ENCODE results near the gene BCL6B. TPM values are rescaled to one million over a fixed set of nuclear protein-coding genes. Genes with fewer than 3 reads are reported as not detected.

The BCL6B gene
- total and polyA plus RNA-seq, 2 of the 4 experiments (the other 2 are of a cell fraction): not detected

- Histone ChIP-seq H3K23ac (ENCODE audit: low read depth, low read length) (no peak overlapping the region), H3K14ac (replicated peaks; ENCODE audit: low read depth, low read length) (no peak overlapping the region), H4K20me1 (ENCODE audit: insufficient read depth, low read length) (no peaks in the 10 kb centered on the region), H3K27ac (ENCODE audit: insufficient read depth, low read length) (no peak overlapping the region), H2BK120ac (ENCODE audit: low read depth, low read length) (no peak overlapping the region), H2BK20ac (ENCODE audit: low read depth, low read length) (no peak overlapping the region), H3K27me3 (ENCODE audit: control insufficient read depth, insufficient read depth, low read length) (peaks cover 10% of the 10 kb centered on the region; the same call in 1 of the 2 replicates), H3K56ac (ENCODE audit: extremely low read depth, insufficient read depth, low read length) (no peak overlapping the region), H4K91ac (ENCODE audit: insufficient read depth, low read depth, low read length) (no peak overlapping the region), H3K79me1 (ENCODE audit: low read depth in 1 of 2, low read length in 2 of 2) (peaks cover 0 to 4% of the 10 kb centered on the region in 2 experiments; a peak in 2 of 4 replicates), H3K4me1 (ENCODE audit: control insufficient read depth, insufficient read depth, low read length) (peaks cover 4% of the 10 kb centered on the region; the same call in 1 of the 2 replicates), H3K4me2 (ENCODE audit: low read depth, low read length) (no peak overlapping the region), H3K36me3 (ENCODE audit: control insufficient read depth, insufficient read depth, low read length) (no peaks in the 10 kb centered on the region), H3K9me1 (ENCODE audit: insufficient read depth, low read length) (no peaks in the 10 kb centered on the region; the same call in 1 of the 2 replicates), H2BK15ac (ENCODE audit: low read depth, low read length) (no peak overlapping the region), H3K9ac (ENCODE audit: low read depth, low read length) (no peak overlapping the region), H4K8ac (ENCODE audit: low read depth in 2 of 2, low read length in 2 of 2) (peak overlapping the region in 1 of 2 experiments; percentile 40; a peak in 1 of 4 replicates), H3K4ac (ENCODE audit: low read depth, low read length) (no peak overlapping the region), H3K4me3 (ENCODE audit: insufficient read depth, low read depth, low read length) (no peak overlapping the region), H3K18ac (ENCODE audit: low read depth, low read length) (no peak overlapping the region), H2AFZ (replicated peaks; ENCODE audit: low read length, poor library complexity) (peak overlapping the region; percentile 95), H2AK9ac (replicated peaks; ENCODE audit: low read depth, low read length, poor library complexity) (no peak overlapping the region), H2AK5ac (ENCODE audit: low read depth, low read length) (no peak overlapping the region; the same call in 1 of the 2 replicates), H4K5ac (ENCODE audit: low read depth, low read length) (no peak overlapping the region), H2BK5ac (ENCODE audit: low read depth, low read length, poor library complexity, severe bottlenecking) (no peak overlapping the region), H3K9me3 (ENCODE audit: control insufficient read depth, insufficient read depth, low read length) (no peaks in the 10 kb centered on the region)
- DNase-seq: no peak
- 90% methylated on average over 2 of the region's 11 CpGs; no CpG with 5 or more reads in 1 of the 2 experiments for WGBS, 2 experiments (ENCODE audit: extremely low coverage in 2 of 2, insufficient read length in 1 of 2)
- intact Hi-C loops (cut with micrococcal nuclease): loop anchor here (5.0 kb wide), 1 partner anchor 179 kb away; no protein-coding TSS in a partner anchor
- dilution Hi-C loops (cut with HindIII; ENCODE audit: low sequenced_read_pairs, unreplicated experiment): no loop called here
- CTCF ChIA-PET: interaction anchor here (0.6 to 1.6 kb wide), 5 partner anchors 11 to 397 kb away, joined by 3 to 13 read pairs (median 4); no protein-coding TSS in a partner anchor
- no peak for ATAC-seq (ENCODE audit: low read depth)
- BruUV-seq (replicated peaks): no TSS peak
- in situ Hi-C loops (cut with MboI; ENCODE audit: low sequenced_read_pairs): no loop called here
- TF ChIP-seq RAD21 (IDR thresholded peaks at IDR 0.05; ENCODE audit: low read length) (no peak), CEBPB (IDR thresholded peaks at IDR 0.05; ENCODE audit: low read depth, low read length) (no peak), NFE2L2 (IDR thresholded peaks at IDR 0.05; ENCODE audit: low read depth, low read length) (no peak), CHD1 (IDR thresholded peaks at IDR 0.05; ENCODE audit: low read depth, low read length) (no peak), FOS (IDR thresholded peaks at IDR 0.05; ENCODE audit: low read depth, low read length) (no peak), RCOR1 (IDR thresholded peaks at IDR 0.05; ENCODE audit: insufficient replicate concordance, low read length) (no peak), BHLHE40 (IDR thresholded peaks at IDR 0.05; ENCODE audit: low read depth, low read length) (no peak), CTCF (conservative IDR thresholded peaks at IDR 0.05; ENCODE audit: low read depth, low read length) (no peak), MXI1 (IDR thresholded peaks at IDR 0.05; ENCODE audit: borderline replicate concordance, low read depth, low read length) (no peak)
- POLR2A ChIA-PET (ENCODE audit: unreplicated experiment): interaction anchor here (0.6 kb wide), 1 partner anchor 11 kb away, joined by 4 read pairs; no protein-coding TSS in a partner anchor
Observed at GRCh38 chr17:7020894-7021664, 1.8 kb upstream of the BCL6B start.
